OCI-LY1 (cell line): ENCODE measurements around the gene NBEA.
"Not testable (repeated sequence)": the region's sequence is repeated elsewhere in the genome, so short reads cannot be mapped to it uniquely, and the experiment has no call there.

ENCODE experiments used
- H2AFZ ChIP-seq: fragments of 200-600 bp; sonication (generic), shearing (Covaris generic); 2 replicates; pipeline ENCODE4 v1.6.0; 2014; ENCODE audit warnings: antibody characterized with exemption, mild to moderate bottlenecking, low read length
- H3F3A ChIP-seq: fragments of 200-600 bp; sonication (generic), shearing (Covaris generic); 2 replicates; pipeline ENCODE4 v1.6.0; 2014; ENCODE audit warnings: mild to moderate bottlenecking, antibody characterized with exemption, low read length, moderate library complexity; ENCODE audit not compliant: insufficient read depth
- H3K27ac ChIP-seq: fragments of 200-600 bp; sonication (generic); 2 replicates; pipeline ENCODE4 v1.5.1; 2014; ENCODE audit warnings: low read length, mixed run types, mild to moderate bottlenecking, low read depth; ENCODE audit not compliant: poor library complexity, severe bottlenecking
- H3K27me3 ChIP-seq: fragments of 200-600 bp; sonication (generic); 2 replicates; pipeline ENCODE4 v1.6.0; 2014; ENCODE audit warnings: antibody characterized with exemption, mild to moderate bottlenecking, low read length, moderate library complexity; ENCODE audit not compliant: insufficient read depth
- H3K36me3 ChIP-seq: fragments of 200-600 bp; sonication (generic); 2 replicates; pipeline ENCODE4 v1.6.1; 2014; ENCODE audit warnings: mild to moderate bottlenecking, antibody characterized with exemption, low read length, moderate library complexity, mixed read lengths; ENCODE audit not compliant: insufficient read depth
- H3K4me1 ChIP-seq: fragments of 200-600 bp; sonication (generic); 2 replicates; pipeline ENCODE4 v1.5.1; 2014; ENCODE audit warnings: mild to moderate bottlenecking, low read length, moderate library complexity; ENCODE audit not compliant: insufficient read depth, severe bottlenecking
- H3K4me2 ChIP-seq: fragments of 200-600 bp; sonication (generic), shearing (Covaris generic); 2 replicates; pipeline ENCODE4 v1.6.1; 2014; ENCODE audit warnings: low read length
- H3K4me3 ChIP-seq: fragments of 200-600 bp; sonication (generic); 2 replicates; pipeline ENCODE4 v1.5.1; 2014; ENCODE audit warnings: low read length, low read depth, mild to moderate bottlenecking, mixed read lengths; ENCODE audit not compliant: poor library complexity, severe bottlenecking
- H3K79me2 ChIP-seq: fragments of 200-600 bp; shearing (Covaris generic); 2 replicates; pipeline ENCODE4 v1.6.1; 2016; ENCODE audit warnings: mixed run types, low read length, mixed read lengths; ENCODE audit not compliant: insufficient read depth
- H3K9ac ChIP-seq: fragments of 200-600 bp; sonication (generic), shearing (Covaris generic); 2 replicates; pipeline ENCODE4 v1.6.1; 2014; ENCODE audit warnings: mild to moderate bottlenecking, low read length, mixed read lengths
- H3K9me2 ChIP-seq: fragments of 200-600 bp; sonication (generic), shearing (Covaris generic); 2 replicates; pipeline ENCODE4 v1.6.1; 2014; ENCODE audit warnings: low read depth, mild to moderate bottlenecking, low read length, mixed read lengths
- H3K9me3 ChIP-seq: fragments of 200-600 bp; shearing (Covaris generic); 2 replicates; pipeline ENCODE4 v1.6.1; 2014; ENCODE audit warnings: low read length, mixed read lengths
- H4K20me1 ChIP-seq: fragments of 200-600 bp; sonication (generic), shearing (Covaris generic); 2 replicates; pipeline ENCODE4 v1.6.0; 2016; ENCODE audit warnings: mild to moderate bottlenecking, low read length; ENCODE audit not compliant: insufficient read depth
- EZH2 ChIP-seq: fragments of 200-600 bp; sonication (generic), shearing (Covaris generic); IDR thresholded peaks from 2 replicates; pipeline ENCODE4 v1.8.0; 2017; ENCODE audit warnings: borderline replicate concordance, mixed run types, mild to moderate bottlenecking, antibody characterized with exemption, low read length, moderate library complexity, mixed read lengths
- TF ChIP-seq, protein P1 (sequence below): fragments of 200-600 bp; sonication (generic), shearing (Covaris generic); IDR thresholded peaks from 2 replicates; pipeline ENCODE4 v1.5.1; 2017; ENCODE audit warnings: mild to moderate bottlenecking, antibody characterized with exemption, low read length, moderate library complexity, mixed read lengths

NBEA gene

DNA sequence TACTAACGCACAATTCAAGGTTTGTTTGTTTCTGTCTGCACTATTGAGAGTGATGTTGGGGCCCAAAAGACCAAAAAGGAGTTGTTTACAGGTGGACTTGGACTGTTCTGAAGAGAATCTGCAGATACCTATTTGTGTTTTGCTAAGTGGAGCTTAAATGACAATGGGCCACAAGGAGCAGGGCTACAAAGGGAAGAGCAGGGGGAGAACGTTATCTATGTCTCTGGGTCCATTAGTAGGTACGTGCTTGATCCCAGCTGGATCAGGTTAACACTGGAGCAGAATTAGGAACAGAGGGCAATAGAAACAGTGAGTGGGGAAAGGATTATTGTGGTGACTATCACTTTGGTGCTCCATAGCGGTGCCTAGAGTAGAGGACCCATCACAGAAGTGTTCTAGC is 22.5 kb downstream of the NBEA start:
- Histone ChIP-seq H3K36me3 (no peaks in the 10 kb centered on the region), H3K4me3 (no peak overlapping the region), H3K27ac (no peak overlapping the region), H3K9me3 (no peaks in the 10 kb centered on the region), H3K27me3 (no peaks in the 10 kb centered on the region), H3F3A (no peaks in the 10 kb centered on the region), H3K9me2 (no peaks in the 10 kb centered on the region), H4K20me1 (no peaks in the 10 kb centered on the region), H3K4me2 (no peak overlapping the region), H3K9ac (no peak overlapping the region), H3K4me1 (no peaks in the 10 kb centered on the region), H2AFZ (no peak overlapping the region), H3K79me2 (no peaks in the 10 kb centered on the region)
- TF ChIP-seq, protein P1, sequence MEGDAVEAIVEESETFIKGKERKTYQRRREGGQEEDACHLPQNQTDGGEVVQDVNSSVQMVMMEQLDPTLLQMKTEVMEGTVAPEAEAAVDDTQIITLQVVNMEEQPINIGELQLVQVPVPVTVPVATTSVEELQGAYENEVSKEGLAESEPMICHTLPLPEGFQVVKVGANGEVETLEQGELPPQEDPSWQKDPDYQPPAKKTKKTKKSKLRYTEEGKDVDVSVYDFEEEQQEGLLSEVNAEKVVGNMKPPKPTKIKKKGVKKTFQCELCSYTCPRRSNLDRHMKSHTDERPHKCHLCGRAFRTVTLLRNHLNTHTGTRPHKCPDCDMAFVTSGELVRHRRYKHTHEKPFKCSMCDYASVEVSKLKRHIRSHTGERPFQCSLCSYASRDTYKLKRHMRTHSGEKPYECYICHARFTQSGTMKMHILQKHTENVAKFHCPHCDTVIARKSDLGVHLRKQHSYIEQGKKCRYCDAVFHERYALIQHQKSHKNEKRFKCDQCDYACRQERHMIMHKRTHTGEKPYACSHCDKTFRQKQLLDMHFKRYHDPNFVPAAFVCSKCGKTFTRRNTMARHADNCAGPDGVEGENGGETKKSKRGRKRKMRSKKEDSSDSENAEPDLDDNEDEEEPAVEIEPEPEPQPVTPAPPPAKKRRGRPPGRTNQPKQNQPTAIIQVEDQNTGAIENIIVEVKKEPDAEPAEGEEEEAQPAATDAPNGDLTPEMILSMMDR: no peak
- TF ChIP-seq EZH2: no peak

GRCh38 chr13:34967851-34968562 is 25.9 kb downstream of the NBEA start:
- no peaks in the 10 kb centered on the region for H3K36me3 ChIP-seq
- no peak for TF ChIP-seq EZH2
- TF ChIP-seq, protein P1: no peak
- H3K79me2 ChIP-seq: no peaks in the 10 kb centered on the region
- H3K9me2 ChIP-seq: no peaks in the 10 kb centered on the region
- no peaks in the 10 kb centered on the region for H3K9me3 ChIP-seq
- no peaks in the 10 kb centered on the region for H3K4me1 ChIP-seq
- H2AFZ ChIP-seq: no peak overlapping the region
- no peak overlapping the region for H3K9ac ChIP-seq
- H3K27me3 ChIP-seq: no peaks in the 10 kb centered on the region
- H3K27ac ChIP-seq: no peak overlapping the region
- no peak overlapping the region for H3K4me2 ChIP-seq
- no peaks in the 10 kb centered on the region for H3F3A ChIP-seq
- no peak overlapping the region for H3K4me3 ChIP-seq
- H4K20me1 ChIP-seq: no peaks in the 10 kb centered on the region

DNA sequence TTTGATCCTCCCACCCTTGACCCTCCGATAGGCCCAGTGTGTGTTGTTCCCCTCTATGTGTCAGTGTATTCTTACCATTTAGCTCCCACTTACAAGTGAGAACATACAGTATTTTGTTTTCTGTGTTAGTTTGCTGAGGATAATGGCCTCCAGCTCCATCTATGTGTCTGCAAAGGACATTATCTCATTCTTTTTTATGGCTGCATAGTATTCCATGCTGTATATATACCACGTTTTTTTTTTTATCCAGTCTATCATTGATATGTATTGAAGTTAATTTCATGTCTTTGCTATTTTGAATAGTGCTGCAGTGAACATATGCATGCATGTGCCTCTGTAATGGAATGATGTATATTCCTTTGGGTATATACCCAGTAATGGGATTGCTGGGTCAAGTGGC is 27.5 kb downstream of the NBEA start:
- H3K36me3 ChIP-seq, H3K4me2 ChIP-seq, H3K9me2 ChIP-seq, H4K20me1 ChIP-seq, H3K27me3 ChIP-seq, H3K4me1 ChIP-seq, H3K9ac ChIP-seq, H3F3A ChIP-seq, H2AFZ ChIP-seq, H3K9me3 ChIP-seq, H3K4me3 ChIP-seq, H3K27ac ChIP-seq, H3K79me2 ChIP-seq: not testable (repeated sequence)

DNA sequence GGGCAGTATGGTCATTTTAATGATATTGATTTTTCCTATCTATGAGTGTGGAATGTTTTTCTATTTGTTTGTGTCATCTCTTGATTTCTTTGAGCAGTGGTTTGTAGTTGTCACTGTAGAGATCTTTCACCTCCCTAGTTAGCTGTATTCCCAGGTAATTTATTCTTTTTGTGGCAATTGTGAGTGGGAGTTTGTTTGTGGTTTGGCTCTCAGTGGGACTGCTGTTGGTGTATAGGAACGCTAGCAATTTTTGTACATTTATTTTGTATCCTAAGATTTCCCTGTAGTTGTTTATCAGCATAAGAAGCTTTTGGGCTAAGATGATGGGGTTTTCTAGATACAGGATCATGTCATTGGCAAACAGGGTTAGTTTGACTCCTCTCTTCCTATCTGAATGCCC is 28.9 kb downstream of the NBEA start:
- H3K9ac ChIP-seq: no peak overlapping the region
- no peaks in the 10 kb centered on the region for H3K4me1 ChIP-seq
- no peaks in the 10 kb centered on the region for H4K20me1 ChIP-seq
- no peak for TF ChIP-seq EZH2
- TF ChIP-seq, protein P1: no peak
- no peak overlapping the region for H3K4me3 ChIP-seq
- no peaks in the 10 kb centered on the region for H3K79me2 ChIP-seq
- no peak overlapping the region for H3K4me2 ChIP-seq
- H2AFZ ChIP-seq: no peak overlapping the region
- H3K36me3 ChIP-seq: no peaks in the 10 kb centered on the region
- H3F3A ChIP-seq: no peaks in the 10 kb centered on the region
- no peaks in the 10 kb centered on the region for H3K9me3 ChIP-seq
- no peak overlapping the region for H3K27ac ChIP-seq
- H3K27me3 ChIP-seq: no peaks in the 10 kb centered on the region
- no peaks in the 10 kb centered on the region for H3K9me2 ChIP-seq
